GM10847 (cell line): ENCODE measurements around the gene GGT7.
A peak's percentile ranks its signal among the peaks of the same experiment; 100 is the strongest.

Experiments used
- POLR2A ChIP-seq: IDR thresholded peaks from 2 replicates; pipeline ENCODE4 v1.6.1; 2011; ENCODE audit not compliant: insufficient read length; ENCODE audit errors: extremely low read depth

Gene GGT7

GRCh38 chr20:34886122-34886521 is 13.5 kb upstream of the GGT7 start:
- TF ChIP-seq POLR2A = no peak

DNA sequence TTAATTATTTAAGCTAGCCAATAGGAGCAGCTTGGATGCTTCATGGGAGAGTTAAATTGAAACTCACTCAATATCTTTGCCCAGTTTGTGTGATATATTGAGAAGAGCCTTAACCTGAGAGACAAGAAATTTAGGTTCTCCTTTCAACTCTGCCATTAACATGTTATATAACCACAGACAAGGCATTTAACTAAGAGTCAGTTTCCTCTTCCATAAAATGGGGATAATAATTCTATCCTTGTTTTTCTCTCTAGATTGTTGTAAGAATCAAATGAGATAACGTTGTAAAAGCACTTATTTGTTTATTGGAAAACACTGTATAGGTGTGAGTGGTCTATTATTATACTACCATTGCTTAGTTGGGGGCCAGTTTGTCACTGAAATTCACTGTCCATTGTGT is 11.6 kb upstream of the GGT7 start:
- no peak for TF ChIP-seq POLR2A

GRCh38 chr20:34883809-34884208 is 11.2 kb upstream of the GGT7 start:
- no peak for TF ChIP-seq POLR2A

- no peak for TF ChIP-seq POLR2A
These were observed 10.5 kb upstream of the GGT7 start for GRCh38 chr20:34883087-34883688.

GRCh38 chr20:34881689-34882088 is 9.0 kb upstream of the GGT7 start:
- no peak for TF ChIP-seq POLR2A

GRCh38 chr20:34880215-34880850 is 7.7 kb upstream of the GGT7 start:
- TF ChIP-seq POLR2A = no peak

DNA sequence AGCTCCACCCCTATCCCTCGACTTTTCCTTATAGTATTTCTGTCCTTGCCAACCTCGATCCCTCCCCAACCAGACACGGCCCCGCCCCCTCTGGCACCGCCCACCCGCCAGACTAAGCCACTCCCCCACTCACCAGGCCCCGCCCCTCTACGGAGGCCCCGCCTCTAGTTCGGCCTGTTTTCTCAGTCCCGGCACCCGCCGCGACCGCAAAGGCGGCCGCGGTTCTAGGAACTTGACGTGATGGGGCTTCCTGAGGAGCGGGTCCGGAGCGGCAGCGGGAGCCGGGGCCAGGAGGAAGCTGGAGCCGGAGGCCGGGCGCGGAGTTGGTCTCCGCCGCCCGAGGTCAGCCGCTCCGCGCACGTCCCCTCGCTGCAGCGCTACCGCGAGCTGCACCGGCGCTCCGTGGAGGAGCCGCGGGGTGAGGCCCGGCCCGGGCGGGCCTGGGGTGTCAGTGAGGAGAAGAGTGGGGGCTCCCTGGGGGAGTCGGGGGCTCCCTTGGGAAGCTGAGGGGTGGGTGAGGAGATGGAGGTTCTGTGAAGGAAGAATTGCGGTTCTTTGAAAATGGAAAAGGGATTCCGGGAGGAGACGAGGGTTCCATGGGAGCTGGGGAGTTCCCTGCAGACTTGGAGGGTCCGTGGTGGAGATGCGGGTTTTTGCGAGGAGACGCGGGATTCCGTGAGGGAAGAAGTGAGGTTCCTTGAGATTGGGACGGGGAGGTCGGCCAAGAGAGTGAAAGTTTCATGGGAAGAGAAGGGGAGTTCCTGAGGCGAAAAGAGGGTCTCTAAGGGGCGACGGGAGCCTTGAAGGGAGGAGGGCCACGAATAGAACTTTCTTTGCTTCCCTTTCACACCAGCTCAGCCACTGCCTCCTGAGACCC is 4.0 kb upstream of the GGT7 start, which contains the start of gene ACSS2:
ACSS2 (plus strand) TSS at position 207 of the 877 bp plus-strand sequence; CDS start at position 241, 34 bp downstream.
- peak; percentile 20 for TF ChIP-seq POLR2A

GRCh38 chr20:34875642-34876405 is 3.2 kb upstream of the GGT7 start:
- no peak for TF ChIP-seq POLR2A

GRCh38 chr20:34874094-34874654 is 1.5 kb upstream of the GGT7 start:
- TF ChIP-seq POLR2A = no peak

DNA sequence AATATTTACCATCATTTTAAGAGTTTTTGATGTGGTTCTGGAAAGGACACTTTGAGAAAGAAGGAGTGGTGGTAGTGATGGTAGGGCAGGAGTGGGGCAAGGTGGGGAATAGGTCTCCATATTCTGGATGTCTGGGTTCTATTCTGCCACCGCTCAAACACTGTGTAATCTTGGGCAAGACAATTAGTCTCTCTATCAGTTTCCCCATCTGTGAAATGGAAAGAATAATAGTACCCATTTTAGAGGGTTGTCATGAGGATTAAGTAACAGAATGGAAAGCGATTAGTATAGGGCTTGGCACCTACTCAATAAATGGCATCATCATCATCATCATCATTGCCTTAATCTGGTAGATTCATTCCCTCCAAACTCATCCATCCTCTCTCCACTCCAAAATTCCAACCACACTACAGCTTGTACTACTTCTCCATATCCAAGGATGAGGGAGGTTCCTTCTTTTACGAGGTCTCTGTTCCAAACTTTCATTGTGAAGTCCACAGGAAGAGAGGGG is 982 bp upstream of the GGT7 start:
- TF ChIP-seq POLR2A = no peak

GRCh38 chr20:34871966-34872621 is 562 bp downstream of the GGT7 start:
- TF ChIP-seq POLR2A = no peak

DNA sequence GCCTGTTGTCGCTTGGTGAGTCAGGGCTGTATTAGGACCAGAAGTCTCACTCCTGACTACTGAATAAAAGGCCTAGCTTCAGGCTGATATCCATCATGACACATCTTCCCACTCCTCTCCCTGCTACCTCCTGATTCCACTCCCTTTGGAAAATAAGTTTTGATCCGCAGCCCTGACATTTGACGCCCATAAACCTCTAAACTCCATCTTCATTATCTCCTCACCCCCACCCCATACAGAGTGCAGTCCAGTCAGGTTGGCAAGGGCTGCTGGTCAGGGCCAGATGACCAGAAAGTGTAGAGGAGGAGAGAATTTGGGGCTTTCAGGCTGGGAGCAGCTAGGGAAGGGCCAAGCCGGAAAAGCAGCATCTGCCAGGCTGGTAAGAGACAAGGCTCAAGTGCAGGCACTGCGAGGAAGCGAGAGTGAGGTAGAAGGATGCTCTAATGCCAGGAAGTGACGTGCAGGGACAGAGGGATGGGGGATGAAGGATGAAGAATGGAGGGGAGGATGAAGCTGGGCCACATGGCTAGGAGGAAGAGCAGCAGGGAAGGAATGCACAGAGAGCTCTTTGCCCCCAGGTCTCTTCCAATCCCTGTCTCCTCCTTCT is 1.2 kb downstream of the GGT7 start:
- no peak for TF ChIP-seq POLR2A

DNA sequence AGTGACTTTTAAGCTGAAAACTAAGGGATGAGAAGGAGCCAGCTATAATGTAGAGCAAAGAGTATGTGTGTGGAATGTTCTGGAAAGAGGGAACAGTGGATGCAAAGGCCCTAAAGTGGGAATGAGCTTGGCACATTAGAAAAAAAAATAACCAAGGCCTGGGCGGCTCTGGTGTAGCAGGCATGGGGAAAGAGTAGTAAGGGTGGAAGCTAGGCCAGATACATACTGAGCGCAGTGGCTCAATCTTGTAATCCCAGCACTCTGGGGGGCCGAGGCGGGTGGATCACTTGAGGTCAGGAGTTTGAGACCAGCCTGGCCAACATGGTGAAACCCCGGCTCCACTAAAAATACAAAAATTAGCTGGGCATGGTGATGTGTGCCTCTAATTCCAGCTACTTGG is 8.4 kb downstream of the GGT7 start:
- TF ChIP-seq POLR2A = no peak
